Stimulated activated CD4-positive, alpha-beta T cell treated with anti-CD3 and anti-CD28 coated beads, Interleukin-1b, Interleukin-23, amount 100 ng/mL, for 48 hours (primary cell): ENCODE measurements around the gene CTIF.

ENCODE experiments used
- DNase-seq: peaks from one replicate; pipeline ENCODE4 v3.0.0-alpha.2; 2020

The CTIF gene

DNA sequence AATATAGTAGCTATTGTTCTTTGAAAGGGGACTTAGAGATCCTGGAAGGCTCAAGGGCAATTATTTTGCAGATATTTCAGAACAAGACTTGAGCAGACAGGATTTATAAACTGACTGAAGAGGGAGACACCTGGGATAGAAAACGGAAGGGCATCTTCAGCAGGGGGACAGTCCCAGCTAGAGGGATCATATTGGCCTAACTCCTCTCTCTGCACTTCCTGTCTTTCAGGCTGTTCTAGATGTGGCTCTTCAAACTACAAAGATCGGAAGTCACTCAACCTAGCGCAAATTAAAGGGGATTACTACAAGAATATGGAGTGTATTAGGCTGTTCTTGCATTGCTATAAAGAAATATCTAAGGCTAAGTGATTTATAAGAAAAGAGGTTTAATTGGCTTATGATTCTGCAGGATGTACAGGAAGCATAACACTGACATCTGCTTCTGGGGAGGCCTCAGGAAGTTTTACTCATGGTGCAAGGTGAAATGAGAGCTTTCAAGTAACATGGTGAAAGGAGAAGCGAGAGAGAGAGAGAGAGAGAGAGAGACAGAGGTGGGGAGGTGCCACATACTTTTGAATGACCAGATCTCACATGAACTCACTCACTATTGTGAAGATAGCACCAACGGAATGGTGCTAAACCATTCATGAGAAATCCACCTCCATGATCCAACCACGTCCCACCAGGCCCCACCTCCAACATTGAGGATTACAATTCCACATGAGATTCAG lies 5.3 kb upstream of the CTIF start:
- no peak for DNase-seq

- no peak for DNase-seq
Measured at GRCh38 chr18:48534364-48534763, 4.5 kb upstream of the CTIF start.

DNA sequence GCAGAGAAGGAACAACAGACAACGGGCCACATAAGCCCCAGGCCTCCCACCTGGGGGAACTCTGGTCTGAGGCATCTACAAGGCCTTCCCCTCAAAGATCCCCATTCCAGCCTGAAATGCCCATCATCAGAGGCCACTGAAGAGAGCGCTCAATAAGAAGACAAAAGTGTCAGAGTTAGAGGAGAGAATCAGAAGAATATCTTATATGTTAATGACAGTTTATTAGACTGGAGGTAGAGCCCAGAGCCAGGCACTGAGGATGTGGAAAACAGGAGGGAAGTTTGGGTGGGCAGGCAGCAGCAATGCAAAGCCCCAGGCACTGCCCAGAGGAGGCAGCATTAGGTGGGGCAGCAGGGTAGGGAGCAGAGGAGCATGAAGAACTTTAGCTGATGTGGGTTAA lies 2.9 kb upstream of the CTIF start:
- DNase-seq: no peak

DNA sequence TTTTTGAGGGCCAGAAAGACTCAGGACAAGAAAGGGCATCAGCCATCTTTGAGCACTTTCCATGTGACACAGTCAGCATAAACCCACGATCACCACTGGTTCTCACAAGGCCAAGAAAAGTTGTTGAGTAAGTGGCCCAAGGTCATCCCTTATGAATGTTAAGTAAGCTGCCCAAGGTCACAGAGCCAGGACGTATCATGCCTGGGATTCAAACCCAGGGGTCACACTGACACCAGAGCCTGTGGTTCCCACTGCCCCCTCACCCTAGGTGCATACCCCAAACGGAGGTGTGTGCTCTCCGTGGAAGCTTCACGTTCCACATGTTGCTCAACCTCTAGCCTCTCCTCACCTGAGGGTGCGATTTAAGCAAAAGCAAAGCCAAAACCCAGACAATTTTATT lies 2.3 kb upstream of the CTIF start:
- no peak for DNase-seq

GRCh38 chr18:48539406-48540250 lies 797 bp downstream of the CTIF start:
- DNase-seq: peak; percentile 13

GRCh38 chr18:48540251-48541025 lies 1.6 kb downstream of the CTIF start:
- peak; percentile 15 for DNase-seq

- DNase-seq: no peak
Measured at GRCh38 chr18:48541026-48541746, 2.4 kb downstream of the CTIF start.

GRCh38 chr18:48541747-48542400 lies 3.0 kb downstream of the CTIF start:
- no peak for DNase-seq

GRCh38 chr18:48542513-48543181 lies 3.8 kb downstream of the CTIF start:
- no peak for DNase-seq

- DNase-seq: peak; percentile 28
Measured at GRCh38 chr18:48543228-48543627, 4.4 kb downstream of the CTIF start.

- no peak for DNase-seq
Measured at GRCh38 chr18:48544116-48544515, 5.3 kb downstream of the CTIF start.

DNA sequence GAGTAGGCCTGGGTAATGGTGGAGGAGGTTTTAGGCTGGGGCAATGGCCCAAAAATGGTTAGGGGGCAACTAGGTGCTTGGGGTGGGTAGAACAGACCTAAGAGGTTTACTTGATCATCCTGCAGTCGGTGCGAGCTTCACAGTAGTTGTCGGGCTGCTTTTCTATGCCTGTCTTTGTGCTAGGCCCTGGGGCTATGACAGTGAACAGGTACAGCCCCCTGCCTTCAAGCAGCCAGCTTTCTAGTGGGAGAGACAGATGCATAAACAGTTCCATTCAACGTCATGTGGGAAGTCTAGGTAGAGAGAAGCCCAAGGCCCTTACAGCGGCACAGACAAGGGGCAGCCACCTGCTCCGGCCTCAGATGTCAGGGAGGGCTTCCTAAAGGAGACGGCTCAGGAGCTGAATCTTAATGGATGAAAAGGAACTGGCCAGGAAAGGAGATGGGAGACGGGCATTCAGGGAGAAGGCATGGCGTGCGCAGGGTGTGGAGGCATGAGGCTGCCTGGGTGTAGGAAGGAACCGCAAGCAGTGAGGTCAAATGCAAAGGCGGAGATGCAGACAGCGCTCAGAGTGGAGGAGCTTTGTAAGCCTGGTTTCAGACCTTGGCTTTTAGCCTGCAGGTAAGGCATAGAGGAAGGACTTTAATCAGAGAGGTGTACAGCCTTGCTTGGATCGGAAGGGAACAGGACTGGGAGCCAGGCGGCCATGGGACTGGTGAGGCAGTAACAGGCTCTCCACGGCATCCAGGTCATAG lies 6.0 kb downstream of the CTIF start:
- no peak for DNase-seq

- DNase-seq: no peak
Measured at GRCh38 chr18:48545757-48546321, 7.0 kb downstream of the CTIF start.

DNA sequence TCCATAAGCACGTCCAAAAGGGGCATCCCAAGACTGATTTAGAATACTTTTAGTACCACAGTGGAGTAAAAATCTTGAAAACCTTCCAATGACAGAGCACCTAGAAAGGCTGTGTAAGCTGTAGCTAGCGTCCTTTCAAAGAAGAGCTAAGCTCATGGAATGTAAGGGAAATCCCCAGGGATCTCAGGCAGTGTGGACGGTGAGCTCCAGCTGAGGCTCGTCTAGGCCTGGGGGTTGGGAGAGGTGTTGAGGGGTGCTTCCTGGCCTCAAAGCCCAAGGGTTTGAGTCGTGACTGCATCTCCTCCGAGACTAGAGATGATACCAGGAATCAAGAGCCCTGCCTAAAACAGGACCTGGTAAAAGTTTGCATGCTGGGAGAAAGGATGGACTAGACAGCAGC lies 7.6 kb downstream of the CTIF start:
- DNase-seq: no peak

GRCh38 chr18:48547531-48547981 lies 8.7 kb downstream of the CTIF start:
- DNase-seq: no peak

DNA sequence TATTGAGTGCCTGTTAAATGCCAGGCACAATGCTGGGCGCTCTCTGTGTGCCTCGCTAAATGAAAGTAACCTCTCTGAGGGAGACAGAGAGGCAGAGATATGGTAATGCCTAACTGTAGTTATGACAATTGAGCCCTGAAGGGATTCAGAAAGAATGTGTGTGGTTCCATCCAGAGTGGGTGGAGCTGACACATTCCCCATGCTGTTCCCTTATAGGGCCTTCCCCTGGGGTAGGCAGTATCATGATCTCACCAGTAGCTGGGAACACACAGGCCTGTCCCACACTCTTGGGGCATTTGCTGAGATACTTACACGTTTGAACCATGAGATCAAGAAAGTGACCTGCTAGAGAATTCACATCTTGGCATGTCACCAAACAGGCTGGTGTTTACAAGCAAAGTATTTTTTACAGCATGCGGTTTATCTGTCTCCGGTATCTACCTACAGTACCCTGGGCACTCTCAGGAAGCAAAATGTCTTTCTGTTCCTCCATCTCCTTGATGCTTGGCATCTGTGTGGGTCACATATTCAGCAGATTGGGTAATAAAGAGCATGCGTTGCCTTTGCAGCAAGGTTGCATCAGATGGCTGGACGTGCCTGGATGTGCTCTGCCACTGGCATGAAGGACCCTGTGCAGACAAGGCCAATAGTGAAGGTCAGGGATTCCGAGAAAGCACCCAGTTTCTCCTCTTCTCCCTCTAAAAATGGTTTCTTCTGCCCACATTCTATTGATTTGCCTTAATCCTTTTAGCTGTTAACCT lies 9.4 kb downstream of the CTIF start:
- DNase-seq: no peak

DNA sequence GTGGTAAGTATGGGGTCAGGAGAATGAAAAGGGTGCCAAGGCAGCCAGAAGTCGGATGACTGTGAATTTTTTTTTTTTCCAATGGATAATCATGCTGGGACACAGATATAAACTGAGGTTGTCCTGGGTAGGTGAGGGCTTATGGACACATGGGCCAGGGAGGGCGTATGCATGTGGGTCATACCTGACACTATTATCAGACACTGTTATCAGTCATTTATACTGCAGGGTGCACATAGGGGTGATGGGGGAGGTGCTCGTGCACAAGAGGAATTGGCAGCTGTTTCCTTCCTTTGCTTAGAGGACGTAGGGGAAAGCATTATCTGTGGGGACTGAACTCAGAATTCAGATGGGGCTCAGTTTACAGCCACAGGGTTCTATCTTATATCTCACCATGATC lies 10.1 kb downstream of the CTIF start:
- DNase-seq: no peak

- DNase-seq: no peak
Measured at GRCh38 chr18:48550101-48550729, 11.4 kb downstream of the CTIF start.

- no peak for DNase-seq
Measured at GRCh38 chr18:48551100-48551499, 12.3 kb downstream of the CTIF start.
